Measurements from ENCODE around the gene SLC35A1. TPM values are rescaled to one million over a fixed set of nuclear protein-coding genes. Genes with fewer than 3 reads are reported as not detected.

The SLC35A1 gene
- total and polyA plus RNA-seq, 10 donors: 13.3 to 25.4 (median 18.7) TPM

DNA sequence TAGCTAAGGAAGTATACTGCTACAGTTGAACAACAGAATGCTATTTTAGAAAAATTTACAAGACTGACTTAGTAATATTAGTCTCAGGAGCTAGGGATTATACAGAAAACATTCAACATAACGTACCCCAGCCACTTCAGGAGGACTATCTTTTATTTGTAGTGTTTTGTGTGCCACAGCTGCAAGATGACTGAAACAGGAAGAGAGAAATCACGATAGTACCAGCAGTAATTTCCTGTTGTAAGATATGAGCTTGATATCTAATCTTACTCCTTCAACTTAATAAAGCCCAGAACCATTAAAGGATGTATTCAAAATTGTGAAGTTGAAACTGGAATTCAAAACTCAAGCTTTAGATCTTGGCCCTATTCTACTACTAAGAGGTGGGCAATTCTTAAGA, 42.1 kb downstream of the SLC35A1 start:
- no peak for TF ChIP-seq POLR2A (IDR thresholded peaks at IDR 0.05)
- no peak for TF ChIP-seq POLR2AphosphoS5 (IDR thresholded peaks at IDR 0.05)
- TF ChIP-seq CTCF (IDR thresholded peaks at IDR 0.05 in 8 of 11, conservative IDR thresholded peaks at IDR 0.05 in 3 of 11): no peak
- no peaks in the 10 kb centered on the region for H3K27me3 ChIP-seq (replicated peaks in 1 of 7)
- H3K9me3 ChIP-seq: no peaks in the 10 kb centered on the region
- peaks cover 3 to 100% (median 67%) of the 10 kb centered on the region in 6 donors for H3K36me3 ChIP-seq
- DNase-seq: no peak
- no peak overlapping the region for H3K4me3 ChIP-seq
- peaks cover 0 to 7% (median 0%) of the 10 kb centered on the region in 6 donors for H3K4me1 ChIP-seq
- H3K27ac ChIP-seq: no peak overlapping the region
- 22 to 33% (median 25%) methylated on average over 2 of the region's 2 CpGs for WGBS, 5 donors
- intact Hi-C loops (cut with DNase I; ENCODE audit: low total_unique reads): no loop called here

DNA sequence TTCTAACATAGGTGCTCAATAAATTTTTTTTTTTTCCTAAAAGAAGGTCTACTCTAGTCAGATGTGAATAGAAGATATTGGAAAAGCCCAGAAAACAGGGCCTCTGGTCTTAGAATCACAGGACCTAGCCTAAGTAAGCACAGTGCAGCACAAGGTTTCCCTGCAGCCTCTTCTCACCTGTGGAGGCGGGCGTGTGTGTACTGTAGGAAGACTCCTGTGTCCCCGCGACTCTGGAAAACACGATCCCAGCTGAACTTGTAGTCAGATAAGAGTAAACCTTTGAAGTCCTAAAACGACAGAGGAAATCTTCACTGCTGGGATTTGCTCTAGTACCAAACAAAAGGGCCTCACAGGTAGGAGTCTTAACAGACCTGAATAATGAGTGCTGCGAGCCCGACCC, 45.7 kb downstream of the SLC35A1 start:
- peaks cover 0 to 7% (median 0%) of the 10 kb centered on the region in 6 donors for H3K4me1 ChIP-seq
- intact Hi-C loops (cut with DNase I; ENCODE audit: low total_unique reads): no loop called here
- TF ChIP-seq POLR2A (IDR thresholded peaks at IDR 0.05) (no peak), POLR2AphosphoS5 (IDR thresholded peaks at IDR 0.05) (no peak), CTCF (IDR thresholded peaks at IDR 0.05 in 8 of 11, conservative IDR thresholded peaks at IDR 0.05 in 3 of 11) (no peak)
- WGBS, 5 donors: 93 to 98% (median 96%) methylated on average over 8 of the region's 8 CpGs
- no peak overlapping the region for H3K27ac ChIP-seq
- H3K36me3 ChIP-seq: peaks cover 3 to 100% (median 54%) of the 10 kb centered on the region in 6 donors
- no peak for DNase-seq
- no peaks in the 10 kb centered on the region for H3K9me3 ChIP-seq
- H3K4me3 ChIP-seq: no peak overlapping the region
- no peaks in the 10 kb centered on the region for H3K27me3 ChIP-seq (replicated peaks in 1 of 7)

GRCh38 chr6:87522686-87523085, 49.9 kb downstream of the SLC35A1 start:
- H3K36me3 ChIP-seq: peaks cover 3 to 100% (median 48%) of the 10 kb centered on the region in 6 donors
- no peaks in the 10 kb centered on the region for H3K9me3 ChIP-seq
- WGBS, 5 donors: 77 to 99% (median 97%) methylated on average over 3 of the region's 3 CpGs
- H3K27me3 ChIP-seq (replicated peaks in 1 of 7): no peaks in the 10 kb centered on the region
- no peaks in the 10 kb centered on the region for H3K4me1 ChIP-seq
- intact Hi-C loops (cut with DNase I; ENCODE audit: low total_unique reads): no loop called here
- no peak for DNase-seq
- H3K27ac ChIP-seq: no peak overlapping the region
- no peak overlapping the region for H3K4me3 ChIP-seq
- TF ChIP-seq CTCF (IDR thresholded peaks at IDR 0.05 in 8 of 11, conservative IDR thresholded peaks at IDR 0.05 in 3 of 11) (no peak), POLR2A (IDR thresholded peaks at IDR 0.05) (no peak), POLR2AphosphoS5 (IDR thresholded peaks at IDR 0.05) (no peak)

DNA sequence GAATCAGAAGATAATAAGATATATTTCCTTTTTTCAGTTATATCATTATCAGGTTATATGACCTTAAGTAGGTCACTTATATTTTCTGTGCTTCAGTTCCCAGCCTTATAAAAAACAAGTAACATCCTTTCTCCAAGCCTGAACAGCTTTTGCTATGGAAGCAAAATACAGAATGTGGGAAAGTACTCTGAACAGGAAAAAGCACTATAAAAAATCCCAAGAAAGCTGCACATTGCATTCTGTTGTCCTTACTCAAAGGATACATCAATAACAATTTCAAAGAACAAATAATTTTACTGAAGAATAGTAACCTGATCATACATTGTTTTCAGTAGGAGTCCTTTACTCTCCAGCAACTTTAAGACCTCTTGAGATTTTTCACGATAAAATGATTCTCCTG, 56.4 kb downstream of the SLC35A1 start:
- intact Hi-C loops (cut with DNase I; ENCODE audit: low total_unique reads): no loop called here
- H3K36me3 ChIP-seq: peaks cover 0 to 80% (median 32%) of the 10 kb centered on the region in 6 donors
- no peak overlapping the region for H3K4me3 ChIP-seq
- WGBS, 5 donors: 93 to 100% (median 100%) methylated on average over 1 of the region's 1 CpG
- peak overlapping the region in 1 of 8 donors; percentile 16 for H3K27ac ChIP-seq
- H3K9me3 ChIP-seq: no peaks in the 10 kb centered on the region
- H3K27me3 ChIP-seq (replicated peaks in 1 of 7): no peaks in the 10 kb centered on the region
- TF ChIP-seq CTCF (IDR thresholded peaks at IDR 0.05 in 8 of 11, conservative IDR thresholded peaks at IDR 0.05 in 3 of 11) (no peak), POLR2AphosphoS5 (IDR thresholded peaks at IDR 0.05) (no peak), POLR2A (IDR thresholded peaks at IDR 0.05) (no peak)
- H3K4me1 ChIP-seq: peaks cover 0 to 10% (median 0%) of the 10 kb centered on the region in 6 donors
- DNase-seq: no peak
